Stimulated activated CD8-positive, alpha-beta memory T cell treated with anti-CD3 and anti-CD28 coated beads, Interleukin-4, amount 100 ng/mL, for 24 hours (primary cell): ENCODE measurements around the gene EML6.
"Not testable (repeated sequence)": the region's sequence is repeated elsewhere in the genome, so short reads cannot be mapped to it uniquely, and the experiment has no call there.

ENCODE experiments used
- DNase-seq: peaks from one replicate; pipeline ENCODE4 v3.0.0-alpha.2; 2020; ENCODE audit warnings: low read depth

The EML6 gene

DNA sequence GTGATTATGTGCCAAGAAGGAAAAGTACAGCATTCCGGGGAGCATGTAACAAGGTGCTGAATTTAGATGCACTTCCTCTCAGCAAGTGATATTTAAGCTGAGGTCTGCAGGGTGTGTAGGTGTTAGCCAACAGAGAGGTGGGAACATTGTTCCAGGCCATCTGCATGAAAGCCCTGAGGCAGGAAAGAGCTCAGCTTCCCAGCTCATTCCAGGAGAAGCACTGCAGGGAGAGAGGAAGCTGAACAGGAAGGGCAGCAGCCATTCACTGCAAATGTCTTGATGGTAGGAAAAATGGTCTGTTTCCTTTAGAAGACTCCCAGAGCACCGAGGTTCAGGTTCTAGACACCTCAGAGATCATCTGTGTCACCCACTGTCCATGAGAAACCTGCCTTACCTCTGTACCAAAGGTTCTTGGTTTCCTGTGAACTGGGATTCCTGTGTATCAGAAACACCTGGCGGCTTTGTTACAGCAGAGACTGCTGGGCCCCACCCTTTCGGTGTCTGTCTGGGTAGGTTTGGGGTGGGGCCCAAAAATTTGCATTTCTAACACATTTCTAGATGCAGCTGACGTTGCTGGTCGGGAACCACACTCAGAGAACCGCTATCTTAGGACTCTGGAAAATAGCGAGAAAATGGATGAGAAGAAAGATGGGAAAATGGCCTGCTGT lies 242.8 kb downstream of the EML6 start:
- no peak for DNase-seq

DNA sequence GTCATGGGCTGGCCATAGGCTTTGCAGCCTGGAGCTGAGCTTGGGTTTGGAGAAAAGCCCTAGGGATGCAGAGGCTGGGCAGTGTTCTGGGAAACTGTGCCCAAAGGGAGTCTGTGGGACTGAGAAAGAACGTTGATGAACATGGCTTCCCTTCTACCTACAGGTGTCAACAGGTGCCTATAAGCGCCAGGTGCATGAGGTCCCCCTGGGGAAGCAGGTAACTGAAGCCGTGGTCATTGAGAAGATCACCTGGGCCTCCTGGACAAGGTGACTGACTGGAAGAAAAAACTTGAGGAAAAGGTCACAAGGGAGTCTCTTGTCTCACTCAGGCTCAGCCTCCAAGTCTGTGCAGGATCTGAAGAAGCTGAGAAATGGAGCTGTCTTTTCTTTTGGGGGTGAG lies 243.4 kb downstream of the EML6 start:
- DNase-seq = no peak

DNA sequence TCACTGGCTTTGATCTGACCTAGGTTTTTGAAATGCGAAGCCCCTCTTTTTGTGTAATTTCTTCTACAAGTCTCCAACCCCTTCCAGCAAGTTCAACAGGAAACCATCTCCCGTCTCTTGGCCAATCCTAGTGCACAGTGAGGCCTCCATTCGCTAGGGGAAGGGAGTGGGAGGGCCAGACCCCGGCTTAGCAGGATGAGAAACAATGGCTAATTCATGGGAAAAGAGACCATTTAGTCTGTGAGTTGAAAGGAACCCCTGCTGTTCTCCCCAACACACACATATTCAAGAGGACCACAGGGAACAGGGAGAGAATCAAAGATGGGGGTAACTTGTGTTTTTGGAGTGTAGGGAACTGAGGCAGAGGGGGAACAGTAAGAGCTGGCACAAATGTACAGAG lies 243.8 kb downstream of the EML6 start:
- DNase-seq = no peak

DNA sequence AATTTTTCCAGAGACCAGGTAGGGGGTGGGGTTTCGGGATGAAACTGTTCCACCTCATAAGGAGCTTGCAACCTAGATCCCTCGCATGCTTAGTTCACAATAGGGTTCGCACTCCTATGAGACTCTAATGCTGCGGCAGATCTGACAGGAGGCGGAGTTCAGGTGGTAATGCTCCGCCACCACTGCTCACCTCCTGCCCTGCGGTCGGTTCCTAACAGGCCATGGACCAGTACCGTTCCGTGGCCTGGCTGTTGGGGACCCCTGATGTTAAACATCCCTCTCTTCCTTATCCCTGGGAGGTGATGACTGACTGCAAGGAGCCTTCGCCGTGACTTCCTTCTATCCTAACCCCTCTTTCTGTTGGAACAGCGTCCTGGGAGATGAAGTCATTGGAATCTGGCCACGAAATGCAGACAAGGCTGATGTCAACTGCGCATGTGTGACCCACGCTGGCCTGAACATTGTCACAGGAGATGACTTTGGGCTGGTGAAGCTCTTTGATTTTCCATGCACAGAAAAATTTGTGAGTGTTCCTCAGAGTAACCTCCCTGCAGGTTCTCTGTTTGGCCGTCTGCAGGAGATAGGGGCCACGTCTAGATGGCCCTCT lies 244.4 kb downstream of the EML6 start:
- DNase-seq = no peak

DNA sequence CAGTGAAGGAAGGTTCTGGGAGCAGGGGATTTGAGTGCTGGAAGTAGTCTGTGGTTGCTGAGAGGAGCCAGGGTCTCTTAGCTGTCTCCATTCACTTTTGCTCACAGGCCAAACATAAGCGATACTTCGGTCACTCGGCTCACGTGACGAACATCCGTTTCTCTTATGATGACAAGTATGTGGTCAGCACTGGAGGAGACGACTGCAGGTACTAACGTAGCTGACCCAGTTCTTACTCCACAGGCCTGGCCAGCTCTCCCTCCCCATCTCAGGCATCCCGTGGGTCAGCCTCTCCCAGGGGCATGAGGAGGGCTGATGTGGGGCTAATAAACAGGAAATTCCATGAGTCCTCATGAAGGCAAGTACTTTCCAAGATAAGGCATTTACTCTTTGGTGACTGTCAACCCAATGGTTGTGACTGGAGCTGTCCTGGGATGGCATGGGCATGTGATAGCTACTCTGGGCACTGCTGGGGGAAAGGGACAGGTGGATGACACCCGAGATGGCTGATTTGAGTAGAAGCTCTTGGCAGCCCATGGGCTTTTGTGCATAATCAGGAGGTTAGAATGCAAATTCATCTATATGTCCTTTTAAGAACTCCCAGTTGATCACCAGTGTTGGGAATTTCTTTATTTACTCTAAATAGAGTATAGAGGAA lies 245.2 kb downstream of the EML6 start:
- DNase-seq = no peak

DNA sequence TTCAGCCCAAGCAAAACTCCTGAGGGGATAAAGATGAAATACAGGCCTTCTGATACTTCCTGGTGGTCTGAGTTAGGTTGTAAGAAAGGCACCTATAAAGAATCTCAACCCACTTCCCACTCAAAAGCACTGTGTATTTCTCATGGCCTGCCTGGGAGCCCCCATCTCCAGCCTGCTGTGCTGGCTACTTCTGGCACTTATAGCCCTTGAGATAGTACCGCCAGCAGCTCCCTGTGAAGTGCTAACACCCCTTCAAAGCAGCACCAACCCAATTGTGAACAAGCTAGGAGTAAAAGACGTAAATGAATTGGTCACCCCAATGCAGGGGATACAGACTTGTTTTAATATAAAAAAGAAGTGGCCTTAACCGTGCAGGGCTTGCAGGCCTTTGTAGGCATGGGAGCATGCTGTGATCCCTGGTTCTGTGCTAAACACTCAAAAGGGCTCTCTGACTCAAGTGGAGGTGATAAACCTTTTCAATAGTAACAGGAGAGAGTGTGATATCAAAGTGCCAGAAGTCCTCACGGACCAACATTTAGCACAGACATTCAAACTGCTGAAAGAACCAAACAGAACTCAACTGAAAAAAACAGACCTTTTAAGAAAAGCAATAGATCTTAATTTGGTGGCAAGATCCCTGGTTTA lies 246.0 kb downstream of the EML6 start:
- DNase-seq = no peak

DNA sequence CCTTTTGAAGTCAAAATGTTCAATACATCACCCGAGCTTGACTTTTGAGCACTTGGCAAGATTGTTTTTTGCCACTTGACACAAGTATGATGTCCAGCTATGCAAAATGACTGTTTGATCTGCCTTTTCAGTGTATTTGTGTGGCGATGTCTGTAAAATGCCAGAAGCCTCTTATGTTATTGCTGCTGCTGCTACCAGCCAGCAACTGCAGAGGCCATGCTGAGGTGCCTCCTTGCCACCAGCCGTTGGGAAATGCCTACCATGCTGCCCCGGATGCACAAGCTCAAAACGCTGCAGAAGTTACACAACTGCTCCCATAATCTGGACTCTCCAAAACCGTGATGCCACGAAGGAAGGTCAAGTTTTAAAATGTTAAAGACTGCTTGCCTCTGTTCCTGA lies 246.5 kb downstream of the EML6 start:
- no peak for DNase-seq

DNA sequence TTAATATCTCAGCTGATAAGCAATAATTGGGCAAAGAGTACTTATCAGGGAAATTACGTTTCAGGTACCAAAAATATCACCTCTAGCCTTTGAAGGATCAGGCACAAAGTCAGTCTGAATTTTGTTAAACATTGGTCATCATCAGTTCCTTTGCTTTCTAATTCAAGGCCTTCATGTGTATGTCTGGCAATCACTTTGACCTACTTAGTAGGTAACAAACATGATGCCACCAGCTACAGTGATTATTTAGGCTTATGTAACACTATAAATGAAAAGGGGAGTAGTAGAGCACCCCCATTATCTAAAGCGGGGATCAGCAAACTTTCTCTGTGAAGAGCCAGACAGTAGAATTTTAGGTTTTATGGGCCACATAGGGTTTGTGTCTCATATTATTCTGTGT lies 251.7 kb downstream of the EML6 start:
- DNase-seq = no peak

DNA sequence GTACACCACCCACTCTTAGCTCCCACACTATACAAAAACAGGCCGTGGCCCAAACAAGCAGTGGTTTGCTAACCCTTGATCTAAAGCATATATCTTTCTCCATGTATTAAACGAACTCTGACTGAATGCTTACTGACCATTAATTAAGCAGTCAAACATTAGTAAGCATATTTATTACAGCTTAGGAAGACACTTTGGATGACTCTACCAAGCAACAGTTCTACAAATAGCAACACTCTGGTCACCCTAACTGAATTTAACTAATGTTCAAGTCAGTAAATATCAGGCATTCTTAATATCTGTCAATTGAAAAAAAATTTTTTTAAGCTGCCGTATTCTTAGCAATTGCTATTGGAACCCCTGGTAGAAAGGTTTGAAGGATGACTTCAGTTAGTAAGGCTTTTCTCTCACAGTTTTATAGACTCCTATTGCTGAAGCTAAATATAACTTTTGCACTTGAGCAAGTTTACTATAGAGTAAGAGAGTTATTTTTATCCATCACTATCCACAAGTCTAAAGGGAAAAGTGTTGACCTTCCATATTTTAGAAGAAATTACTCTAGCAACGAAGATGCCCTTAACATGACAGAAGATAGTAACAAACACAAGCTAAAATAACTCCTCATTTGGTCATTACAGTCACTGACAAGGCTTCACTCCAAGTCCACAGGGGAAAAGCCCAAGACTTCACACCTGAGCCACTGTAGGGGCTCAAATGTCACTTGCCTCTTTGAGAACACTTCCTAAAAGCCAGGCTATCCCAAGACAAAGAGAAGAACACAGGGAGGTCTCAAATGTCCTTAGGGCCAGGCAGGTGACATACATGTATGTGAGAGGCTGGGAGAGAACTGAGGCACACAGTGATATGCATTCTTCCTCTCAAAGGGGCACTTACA lies 252.4 kb downstream of the EML6 start:
- DNase-seq = no peak

DNA sequence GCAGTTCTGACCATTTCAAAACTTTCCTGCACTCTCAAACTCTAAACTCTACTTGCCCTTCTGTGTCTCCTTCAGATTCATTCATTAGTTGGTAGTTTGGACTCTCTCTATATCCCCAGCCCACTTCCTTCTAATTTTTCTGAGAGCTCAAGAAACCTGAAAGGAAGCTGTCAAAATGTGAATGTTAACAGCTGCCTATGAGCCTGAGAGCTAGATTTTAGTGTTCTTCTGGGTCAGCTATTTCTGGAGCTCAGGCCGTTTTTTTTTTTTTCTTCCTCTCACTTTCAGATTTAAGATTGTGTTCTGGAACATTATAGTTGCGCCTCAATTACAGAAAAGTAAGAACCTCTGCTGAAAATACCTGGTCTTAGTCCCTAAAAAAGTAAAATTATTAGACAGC lies 253.7 kb downstream of the EML6 start:
- DNase-seq = no peak

DNA sequence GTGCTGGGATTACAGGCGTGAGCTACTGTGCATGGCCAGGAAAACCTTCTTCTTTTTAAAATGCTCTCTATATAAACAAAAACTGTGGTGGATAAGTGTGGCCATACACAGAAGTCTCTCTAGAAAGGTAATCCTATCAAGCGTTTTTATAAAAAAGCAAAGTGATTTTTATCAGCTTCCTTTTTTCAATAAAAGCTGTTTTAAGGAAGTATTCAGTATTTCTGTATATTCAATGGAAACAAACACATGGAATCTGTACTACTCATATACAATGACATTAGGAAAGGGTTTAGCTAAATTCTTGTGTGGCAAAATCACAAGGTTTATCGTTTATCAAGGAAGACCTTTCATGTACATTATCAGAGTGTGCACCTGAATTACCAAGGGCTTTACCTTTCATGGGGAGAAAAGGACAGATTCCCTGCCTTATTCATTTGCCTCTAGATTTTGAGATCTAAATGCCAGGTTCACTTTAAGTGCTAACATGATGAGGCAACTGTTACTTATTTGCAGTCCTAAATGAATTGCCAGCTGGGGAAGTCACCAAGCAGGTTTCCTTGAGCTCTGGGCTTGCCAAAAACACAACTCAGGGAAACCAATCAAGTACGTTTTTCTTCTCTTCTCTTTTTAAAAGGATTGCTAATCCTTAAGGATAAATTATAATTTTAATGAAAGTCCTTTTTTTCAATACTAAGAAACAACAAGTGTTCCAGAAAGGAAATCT lies 256.0 kb downstream of the EML6 start:
- no peak for DNase-seq

DNA sequence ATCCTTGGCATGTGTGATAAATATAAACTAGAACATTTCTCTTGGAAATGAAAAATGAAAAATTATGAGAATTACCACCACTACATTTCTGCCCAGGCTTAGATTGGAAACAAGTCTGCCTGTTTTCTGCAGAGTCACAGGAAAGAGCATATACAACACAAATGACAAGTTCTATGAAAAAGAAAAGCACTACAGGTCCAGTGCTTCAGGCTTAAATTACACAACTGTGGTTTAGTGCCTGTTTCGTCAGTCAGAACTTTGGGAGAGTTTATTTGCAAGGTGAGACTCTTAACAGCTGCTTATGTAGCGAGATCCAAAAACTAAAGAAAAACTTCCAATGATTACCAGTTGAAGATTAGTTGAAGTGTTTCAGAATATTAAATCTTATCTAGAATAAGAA lies 257.9 kb downstream of the EML6 start:
- DNase-seq = no peak

DNA sequence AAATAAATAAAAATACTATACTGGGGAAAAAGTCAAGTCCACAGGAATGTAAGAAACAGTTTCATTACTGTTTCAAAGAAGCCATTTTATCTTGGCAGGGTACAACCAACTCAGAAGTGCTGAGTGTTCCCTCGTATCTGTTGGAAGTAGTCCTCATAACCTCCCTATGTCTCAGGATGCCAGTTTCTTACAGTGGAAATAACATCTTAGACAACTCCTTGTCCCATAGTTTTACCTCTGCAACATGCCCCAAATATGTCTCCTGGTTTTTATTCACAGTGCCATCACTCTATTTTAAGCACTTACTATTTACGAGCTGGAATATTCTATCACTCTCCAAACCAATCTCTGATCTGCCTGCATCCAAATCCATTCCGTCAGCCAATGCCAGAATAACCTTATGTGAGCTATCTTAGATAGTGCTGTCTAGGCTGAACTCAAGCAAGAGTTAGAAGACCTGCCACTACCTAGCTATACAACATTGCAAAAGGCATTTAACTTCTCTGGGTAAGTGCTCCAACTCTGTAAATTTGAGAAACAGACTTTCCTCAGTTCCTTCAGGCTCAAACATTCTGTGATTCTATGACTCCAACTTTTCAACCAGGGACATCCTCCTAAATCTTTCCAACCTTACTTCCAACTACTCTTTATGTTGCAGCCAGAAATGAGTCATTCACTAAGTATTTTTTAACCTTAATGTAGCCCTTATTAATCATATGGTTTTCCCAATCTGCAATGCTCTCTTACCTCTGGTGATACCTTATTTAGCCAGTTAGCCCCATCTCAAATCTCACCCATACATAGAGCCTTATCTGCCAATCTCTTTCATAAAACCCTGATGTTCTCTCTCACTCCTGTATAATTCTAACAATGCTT lies 260.1 kb downstream of the EML6 start:
- no peak for DNase-seq

DNA sequence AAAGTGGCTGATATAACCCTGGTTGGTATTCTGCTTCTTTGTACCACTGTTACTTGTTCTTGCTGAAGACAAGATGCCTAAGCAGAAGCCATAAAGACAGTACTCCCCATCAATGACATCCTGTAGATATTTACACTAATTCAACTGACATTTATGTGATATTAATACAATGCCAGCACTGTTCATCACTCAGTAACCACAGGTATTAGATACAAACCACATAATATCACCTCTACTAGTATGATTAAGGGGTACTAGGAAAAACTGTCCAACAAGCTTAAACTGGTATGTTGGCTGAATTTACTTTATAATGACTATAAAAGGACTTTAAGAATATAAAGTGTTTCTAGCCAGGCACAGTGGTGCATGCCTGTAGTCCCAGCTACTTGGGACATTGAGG lies 261.0 kb downstream of the EML6 start:
- no peak for DNase-seq

DNA sequence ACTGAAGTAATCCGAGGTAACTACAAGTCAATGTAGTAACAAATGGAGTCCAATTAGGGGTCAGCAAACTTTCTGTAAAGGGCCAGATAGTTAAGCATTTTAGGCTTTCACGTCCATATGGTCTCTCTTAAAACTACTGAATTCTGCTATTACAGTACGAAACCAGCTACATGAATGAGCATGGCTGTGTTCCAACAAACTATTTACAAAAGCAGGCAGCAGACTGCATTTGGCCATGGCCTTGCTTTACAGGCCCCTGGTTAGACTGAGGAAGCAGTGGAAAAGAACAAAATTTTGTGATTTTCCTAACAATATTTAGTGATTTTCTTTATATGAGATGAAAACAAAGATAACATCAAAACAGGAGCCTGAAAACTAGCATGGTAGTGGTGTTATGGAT lies 262.8 kb downstream of the EML6 start:
- no peak for DNase-seq

DNA sequence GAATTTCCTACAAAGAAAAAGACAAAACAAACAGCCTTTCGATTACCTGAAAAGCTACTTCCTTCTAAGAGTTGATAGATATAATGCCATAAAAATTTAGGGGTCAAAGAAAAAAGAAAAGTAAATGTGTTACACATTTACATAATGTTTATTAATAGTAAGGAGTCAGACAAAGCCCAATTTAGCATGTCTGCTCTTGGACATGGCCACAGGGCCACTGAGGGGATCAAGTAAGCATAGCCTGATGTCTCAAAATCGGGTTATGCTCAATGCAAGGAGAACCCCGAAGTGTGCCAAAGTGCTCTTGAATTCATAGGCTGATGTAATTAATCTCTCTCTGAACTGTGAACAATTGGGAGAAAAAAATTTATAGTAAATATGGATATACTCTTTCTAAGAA lies 265.1 kb downstream of the EML6 start:
- no peak for DNase-seq

DNA sequence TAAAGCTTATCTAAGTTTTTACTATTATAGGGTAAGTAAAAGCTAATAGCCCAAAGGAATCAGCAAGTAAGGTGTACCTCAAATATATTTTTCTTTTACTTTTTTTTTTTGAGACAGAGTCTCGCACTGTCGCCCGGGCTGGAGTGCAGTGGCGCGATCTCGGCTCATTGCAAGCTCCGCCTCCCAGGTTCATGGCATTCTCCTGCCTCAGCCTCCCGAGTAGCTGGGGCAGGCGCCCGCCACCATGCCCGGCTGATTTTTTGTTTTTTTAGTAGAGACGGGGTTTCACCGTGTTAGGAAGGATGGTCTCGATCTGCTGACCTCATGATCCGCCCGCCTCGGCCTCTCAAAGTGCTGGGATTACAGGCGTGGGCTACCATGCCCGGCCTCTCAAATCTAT lies 267.2 kb downstream of the EML6 start:
- not testable (repeated sequence) for DNase-seq

DNA sequence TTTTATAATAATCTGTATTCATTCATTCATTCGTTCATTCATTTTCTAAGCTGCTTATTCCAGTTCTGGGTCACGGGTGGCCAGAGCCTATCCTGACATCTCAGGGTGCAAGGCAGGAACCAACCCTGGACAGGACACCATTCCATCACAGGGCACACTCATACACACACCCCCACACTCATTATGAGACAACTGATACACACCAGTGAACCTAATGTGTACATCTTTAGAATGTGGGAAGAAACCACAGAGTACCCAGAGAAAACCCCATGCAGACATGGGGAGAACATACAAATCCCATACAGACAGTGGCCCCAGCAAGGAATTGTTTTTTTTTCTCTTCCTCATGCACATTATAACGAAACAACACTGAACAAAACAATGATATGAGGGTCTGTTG lies 272.1 kb downstream of the EML6 start:
- no peak for DNase-seq

DNA sequence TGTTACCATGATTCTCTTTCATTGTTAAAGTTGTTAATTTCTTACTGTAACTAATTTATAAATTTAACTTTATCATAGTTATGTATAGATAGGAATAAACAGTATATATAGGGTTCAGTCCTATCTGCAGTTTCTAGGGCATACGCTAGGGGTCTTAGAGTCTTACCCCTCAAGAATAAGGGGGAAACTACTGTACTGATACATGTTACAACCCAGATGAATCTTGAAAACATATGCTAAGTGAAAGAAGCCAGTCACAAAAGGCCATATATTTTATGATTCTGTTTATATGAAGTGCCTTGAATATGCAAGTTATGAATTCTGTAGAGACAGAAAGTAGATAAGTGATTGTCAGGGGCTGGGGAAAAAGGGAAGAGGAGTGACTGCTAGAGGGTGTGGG lies 274.4 kb downstream of the EML6 start:
- no peak for DNase-seq

DNA sequence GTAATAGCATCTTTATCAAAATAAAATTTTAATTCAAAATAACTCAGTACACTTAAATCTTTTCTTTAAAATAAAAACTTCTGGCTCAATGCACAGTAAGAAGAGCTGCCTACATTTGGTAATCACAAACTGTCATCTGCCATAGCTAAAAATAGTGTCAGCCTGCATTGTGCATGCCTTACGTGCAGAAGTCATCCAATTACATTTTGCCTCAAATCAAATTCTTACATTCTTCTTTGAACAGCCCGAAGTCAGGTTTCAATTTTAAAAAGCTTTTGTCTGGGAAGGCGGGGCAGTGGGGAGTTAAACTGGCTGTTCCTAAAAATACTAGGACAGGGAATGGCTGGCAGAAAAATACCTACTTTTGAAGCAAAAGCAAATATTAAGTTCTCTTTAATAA lies 275.7 kb downstream of the EML6 start:
- no peak for DNase-seq

DNA sequence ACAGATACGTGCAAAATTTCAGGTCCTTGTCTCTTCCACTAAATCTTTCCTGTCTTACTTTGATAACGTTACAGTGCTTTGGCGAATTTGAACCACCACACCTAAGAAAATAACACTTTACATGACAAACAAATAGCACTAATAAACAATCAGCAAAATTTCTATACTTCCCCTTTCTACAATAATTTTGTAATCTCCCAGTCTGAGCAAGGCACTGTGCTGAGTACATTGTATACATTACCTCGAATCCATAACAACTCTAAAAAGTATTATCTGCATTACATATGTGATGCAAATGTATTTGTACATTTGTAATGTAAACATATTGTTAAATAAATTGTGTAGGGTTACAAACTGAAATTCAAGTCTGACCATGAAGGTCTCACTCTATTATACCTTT lies 276.9 kb downstream of the EML6 start:
- no peak for DNase-seq
